ENCODE results near the gene PIP5KL1.
A peak's percentile ranks its signal among the peaks of the same experiment; 100 is the strongest.

The PIP5KL1 gene

DNA sequence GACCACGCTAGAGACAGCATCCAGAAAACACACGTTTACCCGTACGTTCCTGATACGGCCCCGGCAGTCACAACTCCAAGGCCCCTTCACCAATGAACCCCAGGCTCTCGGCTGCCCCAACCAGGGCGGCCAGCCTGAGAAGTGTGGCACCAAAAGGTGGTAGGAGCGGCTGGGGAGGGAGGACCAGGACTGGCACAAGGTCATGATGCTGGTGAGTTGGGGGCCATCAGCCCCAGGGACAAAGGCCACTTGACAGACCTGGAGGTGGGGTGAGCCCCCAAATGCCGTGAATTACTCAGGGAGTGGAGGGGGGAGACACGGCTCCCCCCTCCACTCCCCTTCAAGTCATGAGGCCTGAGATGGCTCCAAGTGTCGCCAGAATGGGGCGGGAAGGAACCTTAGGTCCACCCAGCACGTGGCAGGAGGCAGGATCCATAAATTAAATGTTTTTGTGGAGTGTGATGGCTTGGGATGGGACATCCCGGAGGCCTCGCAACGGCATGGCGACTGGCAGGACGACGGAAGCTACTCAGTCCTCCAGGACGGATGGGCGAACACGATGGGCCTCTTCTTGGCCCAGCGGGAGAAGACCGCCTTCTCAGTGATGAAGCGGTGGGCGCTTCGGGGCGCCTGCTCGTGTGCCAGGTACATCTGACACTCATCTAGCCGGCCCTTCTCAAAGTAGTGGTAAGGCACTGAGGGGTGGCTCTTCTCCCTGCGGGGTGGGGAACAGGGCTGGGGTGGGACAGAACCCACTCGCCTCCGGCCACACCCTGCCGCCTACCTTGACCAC, 22.5 kb downstream of the PIP5KL1 start:
- no peak overlapping the region for H3K4me3 ChIP-seq (ENCODE audit: low read depth, low read length)
- DNase-seq (ENCODE audit: low read depth) = no peak
- TF ChIP-seq MYC (IDR thresholded peaks at IDR 0.05; ENCODE audit: low read depth, low read length) (no peak), CTCF (IDR thresholded peaks at IDR 0.05; ENCODE audit: low read depth, low read length) (no peak), POLR2A (IDR thresholded peaks at IDR 0.05; ENCODE audit: extremely low read depth, insufficient read length) (no peak)
- TF ChIP-seq, protein P1, sequence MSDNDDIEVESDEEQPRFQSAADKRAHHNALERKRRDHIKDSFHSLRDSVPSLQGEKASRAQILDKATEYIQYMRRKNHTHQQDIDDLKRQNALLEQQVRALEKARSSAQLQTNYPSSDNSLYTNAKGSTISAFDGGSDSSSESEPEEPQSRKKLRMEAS (IDR thresholded peaks at IDR 0.05; ENCODE audit: low read depth, low read length) = no peak

GRCh38 chr9:127905788-127906191, 24.8 kb downstream of the PIP5KL1 start:
- no peak for DNase-seq (ENCODE audit: low read depth)
- H3K4me3 ChIP-seq (ENCODE audit: low read depth, low read length) = no peak overlapping the region
- TF ChIP-seq, protein P1 (IDR thresholded peaks at IDR 0.05; ENCODE audit: low read depth, low read length) = no peak
- TF ChIP-seq CTCF (IDR thresholded peaks at IDR 0.05; ENCODE audit: low read depth, low read length) = no peak
- no peak for TF ChIP-seq POLR2A (IDR thresholded peaks at IDR 0.05; ENCODE audit: extremely low read depth, insufficient read length)
- no peak for TF ChIP-seq MYC (IDR thresholded peaks at IDR 0.05; ENCODE audit: low read depth, low read length)

DNA sequence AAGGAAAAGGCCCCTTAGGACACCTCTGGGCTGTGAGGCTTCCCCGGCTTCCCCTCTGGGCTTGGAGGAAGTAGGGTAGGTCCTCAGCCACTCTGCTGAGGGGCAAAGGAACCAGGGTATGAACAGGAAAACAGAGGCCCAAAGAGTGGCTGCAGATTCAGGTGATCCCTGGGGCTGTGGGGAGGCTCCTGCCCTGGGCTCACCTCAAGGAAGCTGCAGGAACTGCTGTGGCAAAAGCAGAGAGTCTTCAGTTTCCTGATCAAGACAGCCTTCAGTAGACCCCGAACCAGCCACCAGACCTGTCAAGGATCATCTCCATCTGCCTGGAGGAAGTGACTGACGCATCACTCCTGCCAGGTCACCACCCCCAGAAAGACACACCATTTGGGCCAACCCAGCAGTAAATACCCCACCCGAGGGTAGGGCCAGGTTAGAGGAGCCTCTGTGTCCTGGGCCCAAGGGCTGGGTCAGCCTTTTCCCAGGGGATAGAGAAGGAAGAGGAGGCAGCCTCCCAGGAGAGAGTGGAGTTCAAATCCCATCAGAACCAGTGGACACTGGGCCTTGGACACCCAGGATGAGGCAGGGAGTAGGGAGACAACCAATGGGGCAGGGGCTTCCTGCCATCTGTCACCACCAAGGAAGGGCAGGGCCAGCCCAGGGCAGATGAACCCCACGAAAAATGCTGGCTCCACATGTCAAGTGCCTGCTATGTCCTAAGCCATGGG, 25.4 kb downstream of the PIP5KL1 start:
- TF ChIP-seq MYC (IDR thresholded peaks at IDR 0.05; ENCODE audit: low read depth, low read length) = no peak
- TF ChIP-seq, protein P1 (IDR thresholded peaks at IDR 0.05; ENCODE audit: low read depth, low read length) = no peak
- TF ChIP-seq CTCF (IDR thresholded peaks at IDR 0.05; ENCODE audit: low read depth, low read length) = no peak
- no peak for TF ChIP-seq POLR2A (IDR thresholded peaks at IDR 0.05; ENCODE audit: extremely low read depth, insufficient read length)
- H3K4me3 ChIP-seq (ENCODE audit: low read depth, low read length) = no peak overlapping the region
- DNase-seq (ENCODE audit: low read depth) = no peak

- no peak overlapping the region for H3K4me3 ChIP-seq (ENCODE audit: low read depth, low read length)
- TF ChIP-seq MYC (IDR thresholded peaks at IDR 0.05; ENCODE audit: low read depth, low read length) = no peak
- TF ChIP-seq CTCF (IDR thresholded peaks at IDR 0.05; ENCODE audit: low read depth, low read length) = no peak
- no peak for TF ChIP-seq POLR2A (IDR thresholded peaks at IDR 0.05; ENCODE audit: extremely low read depth, insufficient read length)
- TF ChIP-seq, protein P1 (IDR thresholded peaks at IDR 0.05; ENCODE audit: low read depth, low read length) = no peak
- no peak for DNase-seq (ENCODE audit: low read depth)
These were observed 26.0 kb downstream of the PIP5KL1 start for GRCh38 chr9:127904561-127905003.

DNA sequence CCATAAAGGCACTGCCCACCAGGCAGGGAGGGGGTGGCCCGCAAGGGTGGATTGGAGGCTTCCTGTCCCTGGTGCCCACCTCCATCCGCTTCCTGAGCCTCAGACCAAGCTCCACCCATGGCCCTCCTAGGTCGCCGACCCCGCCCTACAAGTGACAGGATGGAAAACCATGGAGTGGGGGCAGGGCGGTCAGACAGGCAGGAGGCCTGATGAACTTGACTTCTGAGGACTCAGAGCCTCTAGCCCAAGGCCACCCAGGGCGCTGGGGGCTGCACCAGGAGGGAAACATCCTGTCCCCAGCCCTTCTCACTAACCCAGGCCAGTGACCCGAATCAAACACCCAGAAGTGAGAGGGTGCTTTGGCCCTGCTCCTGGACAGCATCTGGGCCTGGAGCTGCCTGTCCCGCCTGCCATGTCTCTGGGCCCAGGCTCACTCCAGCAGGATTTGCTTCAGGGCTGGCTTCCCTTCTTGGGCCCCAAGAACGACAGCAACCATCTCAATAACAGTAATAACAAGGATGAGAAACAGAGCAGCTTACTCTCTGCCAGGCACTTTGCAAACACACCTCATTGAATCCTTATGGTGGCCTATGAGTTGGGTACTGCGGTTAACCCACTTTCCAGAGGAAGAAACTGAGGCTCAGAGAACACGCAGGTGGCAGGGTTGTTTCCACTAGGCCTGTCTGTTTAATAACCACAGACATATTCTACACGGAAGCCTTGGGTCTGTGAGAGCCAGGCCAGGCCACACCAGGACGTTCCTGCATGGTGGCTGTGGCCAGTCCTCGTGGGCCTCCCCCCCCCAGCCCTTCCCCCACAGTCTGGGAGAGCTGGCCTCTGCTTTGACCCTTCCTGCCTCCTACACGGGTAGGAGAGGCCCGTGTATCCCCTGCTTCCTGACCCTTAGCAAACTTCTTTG, 26.8 kb downstream of the PIP5KL1 start:
- TF ChIP-seq MYC (IDR thresholded peaks at IDR 0.05; ENCODE audit: low read depth, low read length) (no peak), POLR2A (IDR thresholded peaks at IDR 0.05; ENCODE audit: extremely low read depth, insufficient read length) (no peak), CTCF (IDR thresholded peaks at IDR 0.05; ENCODE audit: low read depth, low read length) (no peak)
- TF ChIP-seq, protein P1 (IDR thresholded peaks at IDR 0.05; ENCODE audit: low read depth, low read length) = no peak; the same call in 1 of the 2 replicates
- DNase-seq (ENCODE audit: low read depth) = peak; percentile 40
- no peak overlapping the region for H3K4me3 ChIP-seq (ENCODE audit: low read depth, low read length)

Data from NB4 (cell line).